Measurements from ENCODE around the gene HNRNPDL. TPM values are rescaled to one million over a fixed set of nuclear protein-coding genes. Genes with fewer than 3 reads are reported as not detected.
"Not testable (repeated sequence)": the region's sequence is repeated elsewhere in the genome, so short reads cannot be mapped to it uniquely, and the experiment has no call there.

HNRNPDL gene
- total RNA-seq, 1 donor from 2014 or later, result 142 TPM

DNA sequence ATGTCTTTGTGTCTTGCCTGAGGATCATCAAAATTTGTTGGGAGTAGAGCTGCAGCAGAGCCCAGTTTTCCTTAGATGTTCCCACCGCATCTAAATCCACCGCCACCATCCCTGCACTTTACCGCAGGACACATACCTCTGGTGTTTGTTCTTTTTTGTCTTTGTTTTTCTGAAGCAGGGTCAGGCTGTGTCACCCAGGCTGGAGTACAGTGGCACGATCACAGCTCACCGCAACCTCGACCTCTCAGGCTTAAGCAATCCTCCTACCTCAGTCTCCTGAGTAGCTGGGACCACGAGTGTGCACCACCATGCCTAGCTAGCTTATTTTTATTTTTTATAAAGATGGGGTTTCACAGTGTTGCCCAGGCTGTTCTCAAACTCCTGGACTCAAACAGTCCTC, 4.7 kb upstream of the HNRNPDL start:
- no peak for DNase-seq (ENCODE audit: extremely low read depth, low read depth, low spot score)

DNA sequence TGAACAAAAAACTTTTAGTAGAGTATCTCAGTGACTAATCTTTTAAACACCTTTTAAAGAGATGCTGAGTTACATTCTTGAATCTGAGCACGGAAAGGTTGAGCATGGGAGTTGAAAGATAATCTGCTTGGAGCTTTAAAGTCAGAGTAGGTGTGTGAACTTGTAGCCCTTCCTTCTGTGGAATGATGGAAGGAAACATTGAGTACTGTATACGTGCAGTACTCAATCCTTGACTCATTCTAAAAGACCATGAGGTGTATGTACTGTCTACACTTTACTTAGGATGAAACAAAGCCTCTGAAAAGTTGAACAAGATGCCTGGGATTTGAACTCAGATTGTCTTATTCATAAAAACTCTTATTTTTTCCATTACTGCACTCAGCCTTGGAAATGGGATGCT, 3.5 kb upstream of the HNRNPDL start:
- DNase-seq (ENCODE audit: extremely low read depth, low read depth, low spot score), result no peak

DNA sequence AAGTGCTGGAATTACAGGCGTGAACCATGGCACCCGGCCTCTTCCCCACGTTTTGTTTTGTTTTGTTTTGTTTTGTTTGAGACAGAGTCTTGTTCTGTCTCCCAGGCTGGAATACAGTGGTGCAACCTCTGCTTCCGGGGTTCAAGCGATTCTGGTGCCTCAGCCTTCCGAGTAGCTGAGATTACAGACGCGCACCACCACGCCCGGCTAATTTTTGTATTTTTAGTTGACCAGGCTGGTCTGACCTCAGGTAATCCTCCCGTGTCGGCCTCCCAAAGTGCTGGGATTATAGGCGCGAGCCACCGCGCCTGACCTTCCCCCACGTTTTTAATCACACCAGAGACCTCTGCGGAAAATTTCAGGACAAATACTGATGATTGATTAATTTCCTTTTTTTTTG, 2.3 kb upstream of the HNRNPDL start:
- DNase-seq (ENCODE audit: extremely low read depth, low read depth, low spot score), result no peak

DNA sequence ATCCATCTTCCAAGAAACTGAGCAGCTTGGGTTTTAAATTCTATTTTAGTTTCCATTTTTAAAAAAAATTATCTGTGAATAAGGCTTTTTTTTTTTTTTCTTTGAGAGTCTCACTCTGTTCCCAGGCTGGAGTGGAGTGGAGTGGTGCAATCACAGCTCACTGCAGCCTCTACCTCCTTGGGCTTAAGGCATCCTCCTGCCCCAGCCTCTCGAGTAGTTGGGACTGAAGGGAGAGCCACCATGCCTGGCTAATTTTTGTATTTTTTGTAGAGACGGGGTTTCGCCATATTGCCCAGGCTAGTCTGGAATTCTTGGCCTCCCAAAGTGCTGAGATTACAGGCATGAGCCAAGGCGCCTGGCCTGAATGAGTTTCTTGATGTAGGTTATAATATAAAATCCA, 1.6 kb upstream of the HNRNPDL start:
- DNase-seq (ENCODE audit: extremely low read depth, low read depth, low spot score), result no peak

DNA sequence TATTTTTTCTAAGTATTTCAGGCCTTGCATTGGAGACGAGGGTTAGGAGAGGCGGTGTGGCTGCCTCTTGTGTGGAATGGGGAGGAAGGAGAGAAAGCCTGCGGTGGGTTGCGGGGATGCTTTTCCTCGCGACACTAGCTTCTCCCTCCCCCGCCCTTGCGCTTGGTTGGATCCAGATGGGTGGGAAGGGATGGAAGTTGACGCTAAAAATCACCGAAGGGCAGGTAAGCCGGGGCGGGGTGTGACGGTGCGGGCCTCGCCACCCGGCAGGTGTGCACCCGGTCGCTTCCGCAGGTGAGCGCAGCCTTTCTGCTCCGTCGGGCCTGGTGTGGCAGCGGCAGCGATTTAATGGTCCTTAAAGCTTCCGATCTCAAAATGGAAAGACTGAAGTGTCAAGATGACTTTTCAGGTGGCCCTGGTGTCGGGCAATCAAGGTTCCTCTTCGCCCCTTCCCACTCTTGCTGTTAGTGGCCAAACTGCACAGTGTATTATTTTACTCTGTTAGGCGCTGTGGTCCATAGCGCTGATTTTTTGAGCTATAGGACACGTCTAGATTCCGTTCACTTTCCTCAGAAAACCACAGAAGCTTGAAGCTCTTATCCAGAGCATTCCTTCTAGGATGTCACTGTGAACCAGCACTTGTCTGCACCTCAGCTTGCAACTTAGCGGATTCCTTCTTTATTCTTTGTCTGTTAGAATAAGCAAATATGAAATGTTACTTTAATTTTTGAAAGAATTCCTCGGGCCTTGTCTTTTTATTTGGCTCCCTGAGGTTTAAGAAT, 893 bp upstream of the HNRNPDL start:
- DNase-seq (ENCODE audit: extremely low read depth, low read depth, low spot score), result no peak

DNA sequence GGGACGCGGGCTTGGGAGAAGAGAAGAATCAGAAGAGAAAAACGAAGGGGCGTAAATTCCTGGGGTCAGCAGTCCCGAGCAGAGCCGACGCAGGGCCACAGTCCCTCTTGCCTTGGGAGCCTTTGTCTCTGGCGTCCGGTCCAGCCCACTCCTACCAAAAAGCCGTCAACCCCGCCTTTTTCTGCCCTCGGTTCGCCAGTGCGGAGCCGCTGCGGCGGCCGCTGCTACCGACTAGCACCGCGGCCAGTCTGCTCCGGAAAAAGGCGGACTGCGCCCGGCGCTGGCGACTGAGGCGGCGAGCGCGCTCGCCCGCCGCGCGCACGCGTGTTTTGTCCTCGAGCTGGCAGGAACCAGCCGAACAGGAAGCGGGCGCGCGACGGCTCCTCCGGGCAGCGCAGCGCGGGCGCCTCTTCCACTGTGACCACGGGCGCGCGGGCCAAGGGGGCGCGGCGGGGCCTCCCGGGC, 502 bp downstream of the HNRNPDL start:
- no peak for DNase-seq (ENCODE audit: extremely low read depth, low read depth, low spot score)

DNA sequence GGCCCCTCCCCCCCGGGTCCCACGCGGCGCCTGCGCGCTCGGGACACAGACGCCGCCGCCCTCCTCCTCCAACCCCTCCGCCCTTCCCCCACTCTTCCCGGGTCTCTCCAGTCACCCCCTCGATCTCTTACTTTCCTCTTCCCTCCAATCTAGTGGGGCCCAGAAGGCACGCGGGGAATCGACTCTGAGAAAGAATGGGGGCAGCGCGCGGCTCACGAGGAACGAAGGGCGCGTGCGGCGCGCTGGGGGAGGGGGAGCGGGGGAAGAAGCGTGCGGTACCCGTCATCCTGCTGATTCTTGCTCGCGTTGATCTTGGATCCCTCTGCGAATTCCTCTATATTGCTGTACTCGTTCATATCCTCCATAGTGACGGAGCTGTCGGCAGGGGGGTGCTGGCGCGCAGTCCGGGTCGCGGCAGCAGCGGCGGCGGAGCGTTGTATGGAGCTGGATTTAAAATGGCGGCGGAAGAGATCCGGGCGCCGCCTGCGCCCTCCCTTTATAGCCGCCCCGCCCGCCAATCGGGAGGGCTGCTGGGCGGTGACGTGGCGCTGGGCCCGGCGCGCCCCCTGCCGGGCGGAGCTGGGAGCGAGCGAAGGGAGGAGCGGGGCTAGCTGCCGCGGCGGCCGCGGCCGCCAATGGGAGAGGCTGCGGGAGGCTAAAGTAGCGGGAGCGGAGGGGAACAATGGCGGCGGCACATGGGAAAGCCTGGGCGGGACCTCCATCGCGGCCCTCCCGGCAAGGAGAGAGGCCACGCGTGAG, 1.1 kb downstream of the HNRNPDL start:
- DNase-seq (ENCODE audit: extremely low read depth, low read depth, low spot score), result no peak

DNA sequence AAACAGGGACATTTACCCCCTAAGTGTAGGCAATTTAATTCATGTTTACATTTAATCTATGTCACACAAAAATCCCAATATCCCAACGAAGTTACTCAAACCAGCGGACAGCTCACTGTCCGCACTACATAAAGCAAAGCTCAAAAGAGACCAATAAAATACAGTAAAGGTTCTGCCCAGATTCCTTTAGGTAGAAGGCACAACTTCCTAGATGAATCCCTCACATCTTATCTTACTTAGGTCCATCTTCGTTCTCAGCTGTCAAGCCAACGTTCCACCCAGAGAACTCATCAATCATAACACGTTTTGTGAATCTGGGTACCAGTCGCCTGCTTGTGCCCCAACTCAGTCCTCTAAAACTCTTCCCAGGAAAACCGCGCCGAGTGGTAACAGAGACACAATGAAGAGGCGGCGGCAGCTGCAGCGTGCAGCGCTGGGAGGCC, 1.7 kb downstream of the HNRNPDL start:
- DNase-seq (ENCODE audit: extremely low read depth, low read depth, low spot score), result no peak

DNA sequence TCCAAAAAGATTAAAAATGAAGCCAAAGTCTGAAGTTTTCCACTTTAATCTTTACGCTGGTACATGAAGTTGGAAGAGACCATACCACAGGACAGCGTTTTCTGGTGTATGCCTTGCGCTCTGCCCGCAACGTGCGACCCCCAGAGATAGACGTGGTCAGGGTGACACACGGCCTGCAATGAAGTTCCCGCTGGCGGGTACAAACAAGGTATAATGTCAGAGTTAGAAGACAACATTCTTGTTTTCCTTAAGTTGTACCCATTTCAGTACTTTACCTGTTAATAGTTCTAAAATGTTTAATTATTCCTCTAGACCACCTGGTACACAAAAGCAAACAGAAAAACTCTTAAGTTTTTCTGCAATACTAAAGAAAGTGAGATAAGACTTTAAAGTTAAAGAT, 4.8 kb downstream of the HNRNPDL start:
- no peak for DNase-seq (ENCODE audit: extremely low read depth, low read depth, low spot score)

DNA sequence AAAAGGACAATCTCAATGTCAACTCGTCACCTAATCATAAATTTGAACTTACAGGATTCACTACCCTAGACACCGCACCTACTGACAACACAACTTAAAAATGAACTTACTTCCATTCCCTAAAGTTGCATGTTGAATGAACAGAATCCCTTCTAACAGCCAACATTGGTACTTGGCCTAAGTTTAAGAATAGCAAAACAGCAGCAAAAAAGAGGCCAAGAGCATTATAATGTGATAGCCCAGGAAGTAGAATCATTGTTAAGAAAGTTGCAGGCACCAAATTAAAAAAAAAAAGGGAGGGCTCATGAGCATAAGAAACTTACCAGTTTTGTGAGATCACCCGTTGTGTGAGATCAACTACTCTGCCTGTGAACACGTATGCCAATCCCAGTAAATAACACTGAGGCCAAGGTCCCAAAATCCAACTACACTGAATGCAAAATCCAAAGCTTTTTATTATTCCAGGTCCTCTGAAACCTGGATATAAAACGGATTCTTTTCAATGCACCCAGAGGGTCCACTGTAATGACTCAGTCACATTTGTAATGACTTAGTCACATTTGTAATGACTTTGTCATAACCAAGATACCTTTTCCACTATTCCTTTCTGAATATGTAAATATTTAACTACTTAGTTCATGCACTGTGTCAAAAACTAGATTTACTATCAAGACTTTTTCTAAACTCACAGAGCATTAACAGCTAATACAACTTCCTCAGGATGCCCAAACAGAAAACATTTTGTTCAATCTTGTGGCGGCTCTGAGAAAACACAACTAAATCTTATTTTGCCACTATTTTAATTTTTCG, 6.8 kb downstream of the HNRNPDL start:
- no peak for DNase-seq (ENCODE audit: extremely low read depth, low read depth, low spot score)

DNA sequence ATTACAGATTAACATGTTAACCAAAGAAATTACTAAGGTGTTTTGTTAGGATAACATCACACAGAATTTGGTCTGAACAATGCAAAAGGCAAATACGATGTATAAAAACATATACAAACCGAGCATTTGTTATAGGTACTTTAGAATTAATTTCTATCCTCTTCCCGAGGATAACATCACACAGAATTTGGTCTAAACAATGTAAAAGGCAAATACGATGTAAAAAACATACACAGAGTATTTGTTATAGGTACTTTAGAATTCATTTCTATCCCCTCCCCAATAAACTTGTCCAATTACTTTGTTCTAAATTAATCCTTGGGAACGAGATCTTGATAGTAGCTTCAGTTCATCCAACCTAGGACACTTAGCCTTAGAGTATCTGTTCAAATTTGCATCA, 7.6 kb downstream of the HNRNPDL start:
- DNase-seq (ENCODE audit: extremely low read depth, low read depth, low spot score), result no peak

DNA sequence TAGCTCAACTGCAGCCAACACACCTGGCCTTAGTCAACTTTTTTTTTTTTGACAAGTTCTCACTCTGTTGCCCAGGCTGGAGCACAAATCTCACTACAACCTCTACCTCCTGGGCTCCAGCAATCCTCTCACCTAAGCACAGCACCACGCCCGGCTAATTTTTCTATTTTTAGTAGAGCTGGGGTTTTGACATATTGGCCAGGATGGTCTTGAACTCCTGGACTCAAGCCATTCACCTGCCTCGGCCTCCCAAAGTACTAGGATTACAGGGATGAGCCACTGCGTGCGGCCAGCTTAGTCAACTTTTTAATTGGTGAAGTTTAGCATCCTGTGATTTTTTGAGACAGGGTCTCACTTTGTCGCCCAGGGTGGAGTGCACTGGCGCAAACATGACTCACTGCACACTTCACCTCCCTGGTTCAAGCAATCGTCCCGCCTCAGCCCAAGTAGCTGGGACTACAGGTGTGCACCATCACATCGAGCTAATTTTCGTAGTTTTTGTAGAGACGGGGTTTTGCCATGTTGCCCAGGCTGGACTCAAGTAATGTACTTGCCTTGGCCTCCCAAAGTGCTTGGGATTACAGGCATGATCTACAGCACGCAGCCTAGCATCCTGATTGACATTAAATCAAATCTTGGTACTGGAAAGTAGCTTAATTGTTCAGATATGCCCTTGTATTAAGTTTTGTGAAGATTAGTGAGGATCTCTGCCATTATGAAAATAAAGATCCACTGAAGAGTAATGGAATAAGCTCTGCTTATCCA, 8.3 kb downstream of the HNRNPDL start:
- no peak for DNase-seq (ENCODE audit: extremely low read depth, low read depth, low spot score)

DNA sequence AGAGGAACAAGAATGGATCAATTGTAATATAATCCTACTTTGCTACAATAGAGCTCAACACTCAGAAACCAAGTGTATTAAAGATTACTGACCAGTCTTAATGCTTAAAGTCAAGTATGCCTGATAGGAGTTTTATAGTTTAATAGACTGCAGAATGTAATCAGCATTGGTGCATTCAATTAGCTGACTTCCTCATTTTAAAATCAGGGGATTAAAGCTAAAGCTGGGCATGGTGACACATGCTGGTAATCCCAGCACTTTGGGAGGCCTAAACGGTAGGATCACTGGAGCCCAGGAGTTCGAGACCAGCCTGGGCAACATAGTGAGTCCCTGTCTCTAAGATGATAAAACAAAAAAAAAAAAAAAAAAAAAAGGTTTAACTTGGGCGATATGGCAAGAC, 10.8 kb downstream of the HNRNPDL start:
- no peak for DNase-seq (ENCODE audit: extremely low read depth, low read depth, low spot score)

DNA sequence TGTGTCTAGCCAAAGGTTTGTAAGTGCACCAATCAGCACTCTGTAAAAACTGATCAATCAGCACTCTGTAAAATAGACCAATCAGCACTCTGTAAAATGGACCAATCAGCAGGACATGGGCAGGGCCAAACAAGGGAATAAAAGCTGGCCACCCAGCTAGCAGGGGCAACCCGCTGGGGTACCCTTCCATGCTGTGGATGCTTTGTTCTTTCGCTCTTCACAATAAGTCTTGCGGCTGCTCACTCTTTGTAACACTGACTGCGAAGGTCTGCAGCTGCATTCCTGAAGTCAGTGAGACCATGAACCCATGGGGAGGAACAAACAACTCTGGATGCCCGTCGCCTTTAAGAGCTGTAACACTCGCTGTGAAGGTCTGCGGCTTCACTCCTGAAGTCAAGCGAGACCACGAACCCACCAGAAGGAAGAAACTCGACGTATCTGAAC, 14.3 kb downstream of the HNRNPDL start:
- no peak for DNase-seq (ENCODE audit: extremely low read depth, low read depth, low spot score)

DNA sequence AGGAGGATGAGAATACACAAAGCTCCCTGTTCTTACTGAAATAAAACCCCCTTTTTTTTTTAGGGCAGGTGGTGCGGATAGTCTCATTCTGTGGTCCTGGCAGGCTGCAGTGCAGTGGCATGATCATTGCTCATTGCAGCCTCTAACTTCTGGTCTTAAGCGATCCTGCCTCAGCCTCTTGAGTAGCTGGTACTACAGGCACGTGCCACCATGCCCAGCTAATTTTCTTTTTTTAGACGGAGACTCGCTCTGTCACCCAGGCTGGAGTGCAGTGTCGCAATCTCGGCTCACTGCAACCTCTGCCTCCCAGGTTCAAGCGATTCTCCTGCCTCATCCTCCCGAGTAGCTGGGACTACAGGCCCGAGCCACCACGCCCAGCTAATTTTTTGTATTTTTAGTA, 15.2 kb downstream of the HNRNPDL start:
- not testable (repeated sequence) for DNase-seq (ENCODE audit: extremely low read depth, low read depth, low spot score)

DNA sequence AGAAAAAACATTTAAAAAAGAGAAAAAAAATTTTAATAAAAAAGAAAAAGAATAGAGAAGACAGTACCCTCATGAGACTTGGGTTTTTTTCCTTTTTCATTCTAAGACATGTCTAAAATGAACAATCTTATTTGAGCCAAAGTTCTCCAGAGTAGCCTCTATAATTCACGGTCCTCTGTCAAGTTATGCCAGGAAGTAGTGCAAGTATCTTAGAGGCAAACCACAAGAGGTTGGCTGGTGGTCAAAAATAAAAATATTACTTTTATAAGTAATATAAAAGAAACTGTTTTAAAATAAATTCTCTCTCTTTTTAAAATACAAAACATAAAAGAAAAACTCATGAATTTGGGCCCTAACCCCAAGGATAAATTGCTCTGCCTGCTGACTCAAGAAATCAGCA, 26.5 kb downstream of the HNRNPDL start:
- DNase-seq (ENCODE audit: extremely low read depth, low read depth, low spot score), result no peak

DNA sequence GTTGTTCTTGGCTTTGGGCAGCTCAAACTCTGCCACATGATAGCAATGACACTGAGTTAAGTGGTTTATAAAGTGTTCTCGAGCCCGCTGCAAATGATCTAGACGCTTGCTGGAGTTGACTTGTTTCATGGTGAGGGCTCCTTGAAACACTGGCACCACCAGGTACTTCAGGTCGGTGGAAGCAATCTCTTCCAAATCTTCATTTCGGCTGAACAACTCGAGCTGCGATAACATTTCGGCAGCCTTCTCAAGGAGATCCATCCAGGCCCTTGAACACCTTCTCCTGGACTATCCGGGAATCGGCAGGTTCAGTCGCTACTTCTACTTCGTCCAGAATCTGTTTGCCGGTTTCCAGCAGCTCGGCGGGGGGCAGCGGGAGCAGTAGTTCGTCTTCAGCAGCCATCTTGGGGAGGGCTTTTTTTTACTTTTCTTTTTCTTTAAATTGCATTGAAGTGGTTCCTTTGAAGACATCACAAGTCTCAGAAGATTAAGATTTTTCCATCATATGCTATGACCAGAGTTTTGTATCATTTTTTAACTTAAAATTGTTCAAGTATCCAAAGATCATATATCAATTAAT, 28.0 kb downstream of the HNRNPDL start:
- no peak for DNase-seq (ENCODE audit: extremely low read depth, low read depth, low spot score)

DNA sequence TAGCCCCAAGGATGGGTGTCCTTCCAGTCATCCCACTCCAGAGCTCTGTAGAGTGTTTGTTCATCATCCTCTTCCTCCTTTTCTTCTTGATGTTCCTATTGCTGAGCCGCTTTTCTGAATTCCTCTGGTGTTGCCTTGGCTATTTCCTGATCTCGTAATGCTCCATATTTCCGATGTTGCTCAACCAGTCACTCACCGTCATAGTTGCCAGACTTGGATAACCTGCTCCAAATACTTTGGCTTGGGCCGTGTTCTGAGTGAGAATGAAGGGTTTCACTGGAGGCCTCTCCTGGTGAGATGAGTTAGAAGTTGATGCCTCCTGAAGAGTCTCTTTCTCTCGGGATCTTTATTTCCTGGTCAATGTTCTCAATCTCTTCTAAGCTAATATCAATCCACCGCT, 28.7 kb downstream of the HNRNPDL start:
- no peak for DNase-seq (ENCODE audit: extremely low read depth, low read depth, low spot score)

DNA sequence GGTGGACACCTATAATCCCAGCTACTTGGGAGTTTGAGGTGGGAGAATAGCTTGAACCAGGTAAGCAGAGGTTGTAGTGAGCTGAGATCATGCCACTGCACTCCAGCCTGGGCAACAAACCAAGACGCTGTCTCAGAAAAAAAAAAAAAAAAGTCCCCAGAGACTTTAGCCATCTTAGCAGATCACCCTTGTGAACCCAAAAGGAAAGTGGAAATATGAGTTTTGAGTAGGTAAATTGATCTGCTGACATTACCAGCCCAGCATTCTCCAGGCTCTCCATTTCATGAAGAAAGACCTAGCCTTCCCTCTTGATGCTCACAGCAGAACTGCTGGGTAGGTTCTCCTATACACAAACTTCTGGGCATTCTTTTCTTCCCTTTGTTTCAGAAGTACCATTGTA, 32.0 kb downstream of the HNRNPDL start:
- DNase-seq (ENCODE audit: extremely low read depth, low read depth, low spot score), result no peak

DNA sequence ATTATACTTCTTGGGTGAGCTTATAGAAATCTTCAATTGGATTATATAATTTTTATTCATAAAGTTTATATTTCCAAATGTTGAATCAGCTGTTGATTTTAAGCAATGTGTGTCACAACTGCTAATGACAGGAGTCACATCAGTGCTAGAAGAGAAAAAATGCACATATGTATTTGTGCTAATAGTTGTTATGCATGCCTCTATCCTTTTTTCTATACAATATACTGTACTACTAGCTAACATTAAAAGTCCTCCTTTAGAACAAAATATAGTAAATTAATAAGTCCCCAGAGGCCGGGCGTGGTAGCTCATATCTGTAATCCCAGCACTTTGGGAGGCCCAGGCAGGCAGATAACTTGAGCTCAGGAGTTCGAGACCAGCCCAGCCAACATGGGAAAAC, 32.7 kb downstream of the HNRNPDL start:
- no peak for DNase-seq (ENCODE audit: extremely low read depth, low read depth, low spot score)
